HepG2 (cell line): ENCODE data around the gene CNKSR3. TPM values are rescaled to one million over a fixed set of nuclear protein-coding genes. Genes with fewer than 3 reads are reported as not detected.

Experiments used
- ATAC-seq: fragments of 200-7000 bp; cut with Tn5 transposase; 3 replicates; pipeline ENCODE4 v1.9.1; 2020; ENCODE audit warnings: mild to moderate bottlenecking, moderate library complexity
- BruUV-seq: library from RNA; stranded (reverse); fragments of 400-500 nt; replicated peaks from 2 replicates; lab custom pipeline; 2021; lab: Mats Ljungman, UMichigan
- CTCF ChIA-PET: fragments of 300-600 bp; formaldehyde crosslinking; extraction: SDS; loops from one replicate; lab custom pipeline; 2021; ENCODE audit warnings: low total read pairs, inconsistent platforms, low intra/inter-chr PET ratio; lab: Yijun Ruan, JAX
- POLR2A ChIA-PET: fragments of 350-600 bp; sonication (Branson Sonifier 250); formaldehyde crosslinking; loops from one replicate; lab custom pipeline; 2020; ENCODE audit warnings: antibody characterized with exemption, inconsistent platforms; lab: Yijun Ruan, JAX
- DNase-seq: peaks from one replicate; pipeline ENCODE4 v3.0.0-alpha.2; 2015; ENCODE audit warnings: low spot score
- FAIRE-seq: peaks from 3 replicates; lab custom pipeline; 2011; peaks lifted over from hg19 to GRCh38; lab: Jason Lieb, UNC
- H2AFZ ChIP-seq: one replicate; pipeline ENCODE4 v1.6.1; 2011; ENCODE audit warnings: low read length, inconsistent platforms
- H3K27ac ChIP-seq: fragments of 300-600 bp; 3 replicates; pipeline ENCODE4 v1.8.0; 2011; ENCODE audit warnings: mixed run types, mild to moderate bottlenecking, mixed read lengths, low read length, inconsistent platforms; ENCODE audit not compliant: insufficient read depth; ENCODE audit errors: extremely low read length
- H3K27me3 ChIP-seq, 2 experiments: fragments of 200-600 bp in 1 of 2; 2 replicates in 1 of 2; 3 replicates in 1 of 2; pipeline versions ENCODE4 v1.6.0 to v1.8.0; 2011; ENCODE audit warnings: low read length in 2 of 2, mild to moderate bottlenecking in 2 of 2, moderate library complexity in 2 of 2, inconsistent platforms in 1 of 2; ENCODE audit not compliant: insufficient read depth in 2 of 2, control insufficient read depth in 1 of 2
- H3K36me3 ChIP-seq, 2 experiments: fragments of 200-600 bp in 1 of 2; replicated peaks in 1 of 2; 2 replicates in 1 of 2; 3 replicates in 1 of 2; pipeline versions ENCODE4 v1.5.1 to v1.8.0; 2011; ENCODE audit warnings: low read length in 2 of 2, inconsistent platforms in 1 of 2; ENCODE audit not compliant: insufficient read depth in 2 of 2, control insufficient read depth in 1 of 2
- H3K4me1 ChIP-seq: 2 replicates; pipeline ENCODE4 v1.5.1; 2012; ENCODE audit warnings: low read length, inconsistent platforms; ENCODE audit not compliant: insufficient read depth
- H3K4me2 ChIP-seq: 2 replicates; pipeline ENCODE4 v1.6.0; 2011; ENCODE audit warnings: low read depth, low read length, inconsistent platforms
- H3K4me3 ChIP-seq, 3 experiments: fragments of 200-600 bp in 1 of 3; sonication (generic), shearing (Covaris generic) in 1 of 3; replicated peaks in 1 of 3; 2 replicates each; pipeline ENCODE4 v1.5.1; 2011 to 2016; ENCODE audit warnings: low read length in 3 of 3, inconsistent platforms in 2 of 3, low read depth in 2 of 3, mild to moderate bottlenecking in 2 of 3, control low read depth in 1 of 3, mixed read lengths in 1 of 3; ENCODE audit not compliant: insufficient read depth in 1 of 3
- H3K79me2 ChIP-seq: one replicate; pipeline ENCODE4 v1.6.1; 2011; ENCODE audit warnings: low read length, inconsistent platforms; ENCODE audit not compliant: insufficient read depth
- H3K9ac ChIP-seq: 2 replicates; pipeline ENCODE4 v1.6.0; 2011; ENCODE audit warnings: mild to moderate bottlenecking, low read depth, low read length, inconsistent platforms; ENCODE audit not compliant: insufficient read depth
- H3K9me3 ChIP-seq: 2 replicates; pipeline ENCODE4 v1.5.1; 2012; ENCODE audit warnings: mild to moderate bottlenecking, low read length
- H4K20me1 ChIP-seq: 2 replicates; pipeline ENCODE4 v1.6.0; 2011; ENCODE audit warnings: inconsistent platforms, mild to moderate bottlenecking, low read length, moderate library complexity; ENCODE audit not compliant: insufficient read depth
- ERF ChIP-seq: IDR thresholded peaks from 2 replicates; pipeline ENCODE4 v1.6.1; 2018; ENCODE audit warnings: missing biosample characterization, missing genetic modification reagents
- GZF1 ChIP-seq: sonication (generic); formaldehyde crosslinking; IDR thresholded peaks from 2 replicates; pipeline ENCODE4 v1.5.1; 2020; ENCODE audit warnings: mild to moderate bottlenecking, missing genetic modification reagents
- NFE2L2 ChIP-seq: fragments of 150-350 bp; IDR thresholded peaks from 2 replicates; pipeline ENCODE4 v1.6.1; 2014; ENCODE audit warnings: low read length
- RARA ChIP-seq: IDR thresholded peaks from 2 replicates; pipeline ENCODE4 v1.6.1; 2016; ENCODE audit warnings: missing genetic modification reagents, missing compliant biosample characterization
- RXRA ChIP-seq: sonication (generic); formaldehyde crosslinking; IDR thresholded peaks from 2 replicates; pipeline ENCODE4 v1.5.1; 2020; ENCODE audit warnings: missing genetic modification reagents
- THYN1 ChIP-seq: sonication (generic); formaldehyde crosslinking; IDR thresholded peaks from 2 replicates; pipeline ENCODE4 v1.8.1; 2023; ENCODE audit warnings: low read depth, mild to moderate bottlenecking, moderate library complexity, missing genetic modification reagents, borderline replicate concordance
- ZBTB20 ChIP-seq: sonication (generic); formaldehyde crosslinking; IDR thresholded peaks from 2 replicates; pipeline ENCODE4 v1.8.1; 2023; ENCODE audit warnings: missing genetic modification reagents, low read depth, mild to moderate bottlenecking, borderline replicate concordance
- ZFP90 ChIP-seq: sonication (generic); formaldehyde crosslinking; IDR thresholded peaks from 2 replicates; pipeline ENCODE4 v1.8.0; 2022; ENCODE audit warnings: missing genetic modification reagents, mild to moderate bottlenecking, inconsistent platforms, borderline replicate concordance
- WGBS: methylation state at CpG from one replicate; pipeline ENCODE4 v1.1.6; 2017; ENCODE audit warnings: low lambda C conversion rate; 5-methylcytosine and 5-hydroxymethylcytosine counted together
- in situ Hi-C: cut with HindIII; loops from 2 replicates; pipeline ENCODE4 v1.10.0; 2017; ENCODE audit warnings: low pct_unique_long_range_greater_than_20kb; ENCODE audit not compliant: extremely low pct_ligation_motif_present
- intact Hi-C: fragments of 100-400 bp; cut with micrococcal nuclease; formaldehyde crosslinking; loops from one replicate; pipeline ENCODE4 v1.10.0; 2022; ENCODE audit not compliant: unreplicated experiment
- polyA plus RNA-seq, 8 experiments: library from polyadenylated mRNA; depleted of rRNA in 3 of 8; stranded (reverse) in 7 of 8; unstranded in 1 of 8; fragments of >200 nt; fragmentation: Illumina TruSeq in 4 of 8; extraction: Trizol in 4 of 8; gene quantifications; 2 replicates each; pipeline versions ENCODE4 v1.2.1 to v1.2.3, GENCODE V29; 2011 to 2016; ENCODE audit warnings: low read depth in 4 of 8, missing spikeins in 1 of 8, mixed read lengths in 1 of 8; ENCODE audit not compliant: insufficient read depth in 1 of 8
- total RNA-seq, 5 experiments: library from RNA; depleted of rRNA; stranded (reverse); fragments of >200 nt; fragmentation: Illumina TruSeq; extraction: Trizol; gene quantifications; 2 replicates each; pipeline ENCODE4 v1.2.3, GENCODE V29; 2016; ENCODE audit warnings: low read depth in 1 of 5
- TF ChIP-seq, protein P1 (sequence below): sonication (generic); formaldehyde crosslinking; IDR thresholded peaks from 2 replicates; pipeline ENCODE4 v1.4.0; 2020; ENCODE audit warnings: missing genetic modification reagents
- TF ChIP-seq, protein P2 (sequence below): sonication (generic); formaldehyde crosslinking; IDR thresholded peaks from 2 replicates; pipeline ENCODE4 v1.4.0; 2020; ENCODE audit warnings: missing genetic modification reagents, borderline replicate concordance
- TF ChIP-seq, protein P3 (sequence below): sonication (generic); formaldehyde crosslinking; IDR thresholded peaks from 2 replicates; pipeline ENCODE4 v1.4.0; 2020; ENCODE audit warnings: low read depth, mild to moderate bottlenecking, missing genetic modification reagents
- TF ChIP-seq, protein P4 (sequence below): IDR thresholded peaks from 2 replicates; pipeline ENCODE4 v1.6.1; 2016; ENCODE audit warnings: missing compliant biosample characterization, missing genetic modification reagents, borderline replicate concordance
- TF ChIP-seq, protein P5 (sequence below): IDR thresholded peaks from 2 replicates; pipeline ENCODE4 v1.6.1; 2016

The CNKSR3 gene
- total and polyA plus RNA-seq, 2 of the 13 experiments (the other 11 are each of a cell fraction or from before 2014, with no cell fraction given) = 9.2 to 38.6 TPM

DNA sequence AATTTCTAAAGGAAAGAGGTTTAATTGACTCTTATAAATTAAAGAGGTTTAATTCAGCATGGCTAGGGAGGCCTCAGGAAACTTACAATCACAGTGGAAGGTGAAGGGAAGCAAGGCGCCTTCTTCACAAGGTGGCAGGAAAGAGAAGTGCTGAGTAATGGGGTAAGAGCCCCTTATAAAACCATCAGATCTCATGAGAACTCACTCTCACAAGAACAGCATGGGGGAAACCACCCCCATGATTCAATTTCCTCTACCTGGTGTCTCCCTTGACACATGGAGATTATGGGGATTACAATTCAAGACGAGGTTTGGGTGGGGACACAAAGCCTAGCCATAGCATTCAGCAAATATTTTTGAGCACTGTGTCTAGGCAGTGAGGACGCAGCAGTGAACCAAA, 150.0 kb downstream of the CNKSR3 start:
- intact Hi-C loops = no loop called here
- ChIA-PET CTCF (no interaction called here), POLR2A (no interaction called here)
- no peak for TF ChIP-seq ERF (CRISPR knock-in tag)
- no peak for TF ChIP-seq THYN1
- TF ChIP-seq, all 625 proteins: peak for 0
- no peak for DNase-seq
- H3K79me2 ChIP-seq = no peaks in the 10 kb centered on the region
- no peak overlapping the region for H3K27ac ChIP-seq
- ATAC-seq = no peak
- H2AFZ ChIP-seq = no peak overlapping the region
- H4K20me1 ChIP-seq = no peaks in the 10 kb centered on the region
- in situ Hi-C loops = loop anchor here (10.0 kb wide), 1 partner anchor 206 kb away; no protein-coding TSS in a partner anchor
- no peak for FAIRE-seq
- H3K36me3 ChIP-seq = no peaks in the 10 kb centered on the region
- no peak overlapping the region for H3K4me3 ChIP-seq
- no peak overlapping the region for H3K9ac ChIP-seq
- BruUV-seq = no TSS peak
- H3K4me1 ChIP-seq = peaks cover 11% of the 10 kb centered on the region; the same call in 1 of the 2 replicates
- H3K9me3 ChIP-seq = no peaks in the 10 kb centered on the region
- peaks cover 0 to 8% of the 10 kb centered on the region in 2 experiments; a peak in 2 of 5 replicates for H3K27me3 ChIP-seq
- H3K4me2 ChIP-seq = no peak overlapping the region
- 76% methylated on average over 3 of the region's 3 CpGs for WGBS

DNA sequence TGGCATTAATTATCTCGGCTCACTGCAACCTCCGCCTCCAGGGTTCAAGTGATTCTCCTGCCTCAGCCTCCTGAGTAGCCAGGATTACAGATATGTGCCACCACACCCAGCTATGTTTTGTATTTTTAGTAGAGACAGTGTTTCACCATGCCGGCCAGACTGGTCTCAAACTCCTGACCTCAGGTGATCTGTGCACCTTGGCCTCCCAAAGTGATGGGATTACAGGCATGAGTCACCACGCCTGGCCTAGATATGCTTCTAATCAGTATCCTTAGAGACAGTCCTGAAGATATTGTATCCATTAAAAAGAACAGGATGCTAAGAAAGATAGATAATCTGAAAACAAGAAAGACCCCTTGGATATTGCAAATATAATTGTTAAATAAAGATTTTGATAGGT, 150.8 kb downstream of the CNKSR3 start:
- no TSS peak for BruUV-seq
- CTCF ChIA-PET = no interaction called here
- 20% methylated on average over 4 of the region's 4 CpGs for WGBS
- Histone ChIP-seq H4K20me1 (no peaks in the 10 kb centered on the region), H3K4me2 (no peak overlapping the region), H3K9me3 (no peaks in the 10 kb centered on the region), H3K36me3 (no peaks in the 10 kb centered on the region), H3K4me1 (peaks cover 11% of the 10 kb centered on the region; the same call in 1 of the 2 replicates), H3K27ac (no peak overlapping the region), H3K79me2 (no peaks in the 10 kb centered on the region), H3K4me3 (no peak overlapping the region), H2AFZ (no peak overlapping the region), H3K9ac (no peak overlapping the region), H3K27me3 (peaks cover 0 to 8% of the 10 kb centered on the region in 2 experiments; a peak in 2 of 5 replicates)
- ATAC-seq (peak; percentile 48), DNase-seq (no peak), FAIRE-seq (no peak)
- POLR2A ChIA-PET = no interaction called here
- in situ Hi-C loops = loop anchor here (10.0 kb wide), 1 partner anchor 205 kb away; no protein-coding TSS in a partner anchor
- intact Hi-C loops = no loop called here
- TF ChIP-seq NFE2L2 = no peak
- TF ChIP-seq RARA (CRISPR knock-in tag) = peak; percentile 41; the same call in 1 of the 2 replicates
- TF ChIP-seq ZBTB20 (CRISPR knock-in tag) = no peak
- TF ChIP-seq, protein P1, sequence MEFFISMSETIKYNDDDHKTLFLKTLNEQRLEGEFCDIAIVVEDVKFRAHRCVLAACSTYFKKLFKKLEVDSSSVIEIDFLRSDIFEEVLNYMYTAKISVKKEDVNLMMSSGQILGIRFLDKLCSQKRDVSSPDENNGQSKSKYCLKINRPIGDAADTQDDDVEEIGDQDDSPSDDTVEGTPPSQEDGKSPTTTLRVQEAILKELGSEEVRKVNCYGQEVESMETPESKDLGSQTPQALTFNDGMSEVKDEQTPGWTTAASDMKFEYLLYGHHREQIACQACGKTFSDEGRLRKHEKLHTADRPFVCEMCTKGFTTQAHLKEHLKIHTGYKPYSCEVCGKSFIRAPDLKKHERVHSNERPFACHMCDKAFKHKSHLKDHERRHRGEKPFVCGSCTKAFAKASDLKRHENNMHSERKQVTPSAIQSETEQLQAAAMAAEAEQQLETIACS = no peak
- TF ChIP-seq, protein P2, sequence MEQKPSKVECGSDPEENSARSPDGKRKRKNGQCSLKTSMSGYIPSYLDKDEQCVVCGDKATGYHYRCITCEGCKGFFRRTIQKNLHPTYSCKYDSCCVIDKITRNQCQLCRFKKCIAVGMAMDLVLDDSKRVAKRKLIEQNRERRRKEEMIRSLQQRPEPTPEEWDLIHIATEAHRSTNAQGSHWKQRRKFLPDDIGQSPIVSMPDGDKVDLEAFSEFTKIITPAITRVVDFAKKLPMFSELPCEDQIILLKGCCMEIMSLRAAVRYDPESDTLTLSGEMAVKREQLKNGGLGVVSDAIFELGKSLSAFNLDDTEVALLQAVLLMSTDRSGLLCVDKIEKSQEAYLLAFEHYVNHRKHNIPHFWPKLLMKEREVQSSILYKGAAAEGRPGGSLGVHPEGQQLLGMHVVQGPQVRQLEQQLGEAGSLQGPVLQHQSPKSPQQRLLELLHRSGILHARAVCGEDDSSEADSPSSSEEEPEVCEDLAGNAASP (CRISPR knock-in tag) = peak; percentile 37; the same call in 1 of the 2 replicates
- TF ChIP-seq, protein P3, sequence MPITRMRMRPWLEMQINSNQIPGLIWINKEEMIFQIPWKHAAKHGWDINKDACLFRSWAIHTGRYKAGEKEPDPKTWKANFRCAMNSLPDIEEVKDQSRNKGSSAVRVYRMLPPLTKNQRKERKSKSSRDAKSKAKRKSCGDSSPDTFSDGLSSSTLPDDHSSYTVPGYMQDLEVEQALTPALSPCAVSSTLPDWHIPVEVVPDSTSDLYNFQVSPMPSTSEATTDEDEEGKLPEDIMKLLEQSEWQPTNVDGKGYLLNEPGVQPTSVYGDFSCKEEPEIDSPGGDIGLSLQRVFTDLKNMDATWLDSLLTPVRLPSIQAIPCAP (CRISPR knock-in tag) = no peak
- TF ChIP-seq, protein P4, sequence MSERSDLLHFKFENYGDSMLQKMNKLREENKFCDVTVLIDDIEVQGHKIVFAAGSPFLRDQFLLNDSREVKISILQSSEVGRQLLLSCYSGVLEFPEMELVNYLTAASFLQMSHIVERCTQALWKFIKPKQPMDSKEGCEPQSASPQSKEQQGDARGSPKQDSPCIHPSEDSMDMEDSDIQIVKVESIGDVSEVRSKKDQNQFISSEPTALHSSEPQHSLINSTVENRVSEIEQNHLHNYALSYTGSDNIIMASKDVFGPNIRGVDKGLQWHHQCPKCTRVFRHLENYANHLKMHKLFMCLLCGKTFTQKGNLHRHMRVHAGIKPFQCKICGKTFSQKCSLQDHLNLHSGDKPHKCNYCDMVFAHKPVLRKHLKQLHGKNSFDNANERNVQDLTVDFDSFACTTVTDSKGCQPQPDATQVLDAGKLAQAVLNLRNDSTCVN (CRISPR knock-in tag) = no peak
- TF ChIP-seq, protein P5, sequence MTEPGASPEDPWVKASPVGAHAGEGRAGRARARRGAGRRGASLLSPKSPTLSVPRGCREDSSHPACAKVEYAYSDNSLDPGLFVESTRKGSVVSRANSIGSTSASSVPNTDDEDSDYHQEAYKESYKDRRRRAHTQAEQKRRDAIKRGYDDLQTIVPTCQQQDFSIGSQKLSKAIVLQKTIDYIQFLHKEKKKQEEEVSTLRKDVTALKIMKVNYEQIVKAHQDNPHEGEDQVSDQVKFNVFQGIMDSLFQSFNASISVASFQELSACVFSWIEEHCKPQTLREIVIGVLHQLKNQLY (CRISPR knock-in tag) = no peak
- TF ChIP-seq GZF1 (CRISPR knock-in tag) = no peak
- peak; percentile 44; the same call in 1 of the 2 replicates for TF ChIP-seq RXRA
- TF ChIP-seq ZFP90 (CRISPR knock-in tag) = no peak
